ENCODE data around the gene M6PR.

Gene M6PR

DNA sequence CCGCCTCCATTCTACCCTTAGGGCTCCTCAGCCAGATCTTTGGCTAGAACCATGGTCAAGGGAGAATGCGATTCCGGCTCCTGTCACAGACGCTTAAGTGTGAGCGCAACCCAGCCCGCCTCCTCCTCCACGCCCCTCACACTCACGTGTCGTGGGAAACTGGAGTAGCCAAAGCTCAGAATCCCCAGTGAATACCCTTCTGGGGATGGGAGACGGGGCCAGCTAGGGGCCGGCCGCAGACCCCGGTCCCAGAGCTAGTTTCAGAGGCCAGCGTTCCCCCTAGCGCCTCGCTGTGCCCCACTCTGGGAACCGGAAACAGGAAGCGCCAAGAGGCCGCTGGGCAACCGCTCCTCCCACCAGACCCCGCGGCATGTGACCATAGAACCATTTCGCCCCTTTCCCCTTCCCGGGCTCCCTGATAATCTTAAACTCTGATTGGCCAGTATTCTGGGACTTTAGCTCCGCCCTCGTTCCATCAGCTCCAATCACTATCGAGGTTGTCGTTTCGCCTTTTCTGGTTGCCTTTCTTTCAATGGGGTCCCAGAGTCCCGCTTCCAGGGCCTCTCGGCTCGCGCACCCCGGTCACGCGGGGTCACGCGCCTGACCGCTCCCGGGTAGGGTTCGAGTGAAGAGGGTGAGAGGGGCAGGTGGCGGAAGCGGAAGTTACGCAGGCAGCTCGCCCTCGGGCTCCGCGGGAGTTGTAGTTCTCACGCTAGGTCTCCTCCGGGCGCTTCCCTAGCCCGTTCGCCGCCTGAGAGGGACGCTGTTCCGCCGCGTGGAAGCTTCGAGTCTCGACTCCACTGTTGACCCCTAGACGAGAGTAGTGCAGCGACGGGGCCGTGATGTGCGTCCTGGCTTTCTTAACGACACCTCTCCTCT, at the start of gene M6PR:
Gene M6PR (minus strand): TSS at position 304 of the 879 bp plus-strand sequence. CDS start 3,241 bp downstream, outside the sequence.
- peak; percentile 98 for DNase-seq

DNA sequence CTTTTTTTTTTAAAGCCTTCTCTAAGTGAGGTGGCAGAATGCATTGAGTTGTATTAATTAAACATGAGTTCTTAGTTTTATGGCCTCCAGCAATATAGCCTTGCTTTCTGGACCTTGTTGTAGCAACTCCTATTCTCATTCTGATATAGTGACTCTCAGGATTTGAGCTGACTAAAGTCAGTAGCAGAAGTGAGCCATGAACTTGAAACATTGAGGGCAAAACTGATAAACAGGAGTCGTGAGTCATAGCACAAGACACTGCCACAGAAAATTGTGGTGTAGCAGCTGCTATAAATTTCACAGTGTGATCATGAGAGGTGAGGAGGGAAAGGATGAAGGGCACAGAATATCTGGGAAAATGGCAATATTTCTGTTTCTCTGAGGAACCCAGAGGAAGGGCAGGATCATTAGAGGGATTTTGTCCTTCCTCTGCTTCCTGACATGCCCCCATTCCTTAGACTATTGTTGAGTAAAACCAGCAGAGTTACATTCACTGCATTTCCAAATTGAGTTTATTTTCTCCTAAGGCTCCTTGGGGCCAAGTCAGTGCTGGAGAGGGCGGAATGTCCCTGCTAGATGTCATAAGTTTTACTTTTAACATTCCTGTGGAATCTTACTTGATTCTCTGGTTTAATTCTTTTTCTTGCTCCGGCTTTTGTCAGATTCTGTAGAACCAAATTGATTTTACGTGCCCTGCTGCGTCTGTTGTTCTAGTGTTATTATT, 47.4 kb upstream of the M6PR start:
- no peak for DNase-seq

DNA sequence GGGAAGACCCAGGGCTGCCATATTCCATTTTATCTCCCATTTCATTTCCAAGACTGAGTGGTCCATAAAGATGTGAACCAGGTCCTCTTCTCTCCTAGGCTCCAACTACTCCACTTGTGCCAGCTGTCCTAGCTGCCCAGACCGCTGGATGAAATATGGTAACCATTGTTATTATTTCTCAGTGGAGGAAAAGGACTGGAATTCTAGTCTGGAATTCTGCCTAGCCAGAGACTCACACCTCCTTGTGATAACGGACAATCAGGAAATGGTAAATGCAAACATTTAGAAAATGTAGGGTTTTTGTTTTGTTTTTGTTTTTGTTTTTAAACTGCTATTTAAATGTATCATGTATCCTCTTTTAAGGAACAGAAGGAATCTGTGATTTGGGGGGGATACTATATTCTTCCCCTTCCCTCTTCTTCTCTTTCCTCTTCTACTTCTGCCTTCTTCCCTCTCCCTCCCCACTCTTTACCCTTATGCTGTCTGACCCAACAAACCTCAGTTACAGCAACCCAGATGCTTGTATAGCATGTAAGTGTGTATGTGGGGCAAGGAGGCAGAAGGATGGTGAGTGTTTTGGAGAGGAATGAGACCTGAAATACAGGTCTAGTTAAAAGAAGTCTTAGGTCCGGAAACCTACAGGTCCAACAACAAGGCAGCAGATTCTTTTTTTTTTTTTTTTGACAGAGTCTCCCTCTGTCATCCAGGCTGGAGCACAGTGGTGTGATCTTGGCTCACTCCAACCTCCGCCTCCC, 45.8 kb upstream of the M6PR start:
- DNase-seq = no peak

DNA sequence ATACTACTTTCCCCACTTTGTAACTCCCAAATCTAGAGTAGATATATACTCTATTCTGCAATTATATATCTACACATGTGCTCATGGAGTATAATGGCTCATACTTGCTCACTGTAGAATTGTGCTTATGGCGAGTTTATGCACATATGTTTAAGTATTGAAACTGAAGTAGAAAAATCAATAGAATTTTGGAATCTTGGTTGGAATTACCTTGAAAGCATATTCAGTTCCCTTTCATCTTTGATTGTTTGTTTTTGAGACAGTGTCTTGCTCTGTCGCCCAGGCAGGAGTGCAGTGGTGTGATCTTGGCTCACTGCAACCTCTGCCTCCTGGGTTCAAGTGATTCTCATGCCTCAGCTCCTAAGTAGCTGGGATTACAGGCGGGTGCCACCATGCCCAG, 44.4 kb upstream of the M6PR start:
- DNase-seq = no peak

DNA sequence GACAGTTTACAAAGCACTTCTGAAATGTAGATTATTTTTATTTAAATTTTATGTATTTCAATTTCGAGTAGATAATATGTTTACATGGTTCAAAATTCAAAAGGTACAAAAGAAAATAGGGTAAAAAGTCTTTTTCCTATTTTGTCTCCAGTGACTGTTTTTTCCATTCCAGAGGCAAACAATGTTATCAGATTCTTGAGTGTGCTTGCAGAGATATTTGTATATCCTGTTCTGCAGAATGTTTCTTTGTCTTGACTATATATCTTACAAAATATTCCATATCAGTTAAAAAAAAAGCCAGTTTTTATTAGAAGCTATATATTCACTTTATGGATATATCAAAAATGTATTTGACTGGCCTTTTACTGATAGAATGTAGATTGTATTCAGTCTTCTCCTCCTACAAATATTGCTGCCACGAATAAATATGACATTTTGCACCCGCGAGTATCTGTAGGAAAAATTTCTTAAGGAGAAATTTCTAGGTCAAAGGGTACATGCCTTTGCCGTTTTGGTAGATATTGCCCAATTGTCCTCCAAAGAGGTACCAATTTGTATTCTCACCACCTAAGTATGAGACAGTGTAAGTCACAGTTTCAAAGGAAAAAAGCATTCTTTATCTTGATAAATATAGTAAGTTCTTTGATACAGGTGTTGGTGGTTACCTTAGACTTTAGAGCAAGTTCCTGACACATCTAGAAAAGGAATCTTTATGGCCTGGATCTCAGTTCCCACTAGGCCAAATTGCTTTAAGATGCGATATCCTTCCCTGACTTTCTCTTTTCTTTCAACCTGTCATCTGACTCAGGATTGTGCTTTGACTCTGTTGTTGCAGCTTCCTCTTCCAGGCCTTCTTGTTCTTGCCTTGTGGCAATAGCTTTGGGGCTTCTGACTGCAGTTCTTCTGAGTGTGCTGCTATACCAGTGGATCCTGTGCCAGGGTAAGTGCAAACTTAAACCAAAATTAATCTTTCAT, 42.2 kb upstream of the M6PR start:
- no peak for DNase-seq

DNA sequence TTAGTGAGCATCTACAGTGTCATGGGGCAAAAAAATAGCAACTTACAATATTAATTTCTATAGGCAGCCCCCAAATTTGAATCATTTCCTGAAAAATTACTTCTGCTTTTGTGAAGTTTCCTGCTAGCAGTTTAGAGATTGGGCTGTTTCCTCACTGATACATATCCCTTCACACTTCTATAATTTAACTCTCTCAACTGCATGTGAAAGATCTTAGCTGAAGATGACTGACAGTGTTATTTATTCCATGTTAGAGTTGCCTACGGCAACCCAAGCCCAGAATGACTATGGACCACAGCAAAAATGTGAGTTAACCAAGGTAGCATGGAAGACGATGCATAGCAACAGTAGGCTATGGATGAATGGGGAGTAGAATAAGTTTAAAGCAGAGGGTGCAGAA, 40.0 kb upstream of the M6PR start, which contains the start of gene KLRG1:
Gene KLRG1 (plus strand): TSS at position 134 of the 400 bp plus-strand sequence. CDS start 90 bp downstream, at position 224.
- no peak for DNase-seq

DNA sequence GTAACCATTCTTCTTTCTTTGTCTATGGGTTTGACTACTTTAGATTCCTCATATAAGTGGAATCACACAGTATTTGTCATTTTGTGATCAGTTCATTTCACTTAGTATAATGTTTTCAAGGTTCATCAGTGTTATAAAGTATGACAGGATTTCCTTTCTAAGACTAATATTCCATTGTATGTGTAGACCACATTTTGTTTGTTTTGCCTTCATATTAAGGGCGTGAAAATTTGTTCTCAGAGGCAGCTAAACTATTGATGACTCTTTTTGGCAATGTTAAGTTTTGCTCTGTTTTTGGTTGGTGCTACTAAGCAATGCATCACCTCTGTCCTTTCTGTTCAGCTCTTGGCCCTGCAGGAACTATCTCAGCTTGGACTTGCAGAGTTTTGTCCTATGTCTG, 38.2 kb upstream of the M6PR start:
- no peak for DNase-seq

DNA sequence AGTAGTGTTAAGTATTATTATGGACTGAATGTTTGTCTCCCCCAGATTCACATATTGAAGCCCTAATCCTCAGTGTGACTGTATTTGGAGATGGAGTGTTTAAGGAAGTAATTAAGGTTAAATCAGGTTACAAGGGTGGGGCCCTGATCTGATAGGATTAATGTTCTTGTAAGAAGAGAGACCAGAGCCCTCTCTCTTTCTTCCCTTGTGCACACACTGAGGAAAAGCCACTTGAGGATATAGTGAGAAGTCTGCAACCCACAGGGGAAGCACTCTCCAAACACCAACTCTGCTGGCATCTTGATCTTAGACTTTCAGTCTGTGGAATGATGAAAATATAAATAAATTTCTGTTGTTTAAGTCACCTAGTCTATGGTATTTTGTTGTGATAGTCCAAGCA, 37.7 kb upstream of the M6PR start:
- no peak for DNase-seq

DNA sequence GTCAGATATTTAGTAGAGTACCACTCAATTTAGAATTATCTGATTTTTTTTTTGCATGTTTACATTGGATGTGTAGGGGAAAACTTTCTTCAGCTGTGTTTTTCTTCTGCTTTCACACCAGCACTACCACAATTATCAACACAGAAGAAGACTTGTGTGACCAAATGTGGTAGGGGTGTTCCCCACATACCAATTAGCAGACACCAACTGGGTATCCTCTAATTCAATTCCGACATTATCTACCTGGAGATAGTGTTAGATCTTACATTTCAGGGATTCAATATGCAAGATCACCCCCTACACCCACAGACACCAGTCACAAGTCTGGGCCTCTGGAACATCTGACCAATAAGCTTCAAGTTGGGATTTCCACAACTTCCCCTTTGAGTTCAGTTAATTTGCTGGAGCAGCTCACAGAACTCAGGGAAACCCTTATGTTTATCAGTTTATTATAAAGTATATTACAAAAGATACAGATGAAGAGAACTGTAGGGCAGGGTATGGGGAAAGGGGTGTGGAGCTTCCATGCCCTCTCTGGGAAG, 35.8 kb upstream of the M6PR start:
- DNase-seq = no peak

DNA sequence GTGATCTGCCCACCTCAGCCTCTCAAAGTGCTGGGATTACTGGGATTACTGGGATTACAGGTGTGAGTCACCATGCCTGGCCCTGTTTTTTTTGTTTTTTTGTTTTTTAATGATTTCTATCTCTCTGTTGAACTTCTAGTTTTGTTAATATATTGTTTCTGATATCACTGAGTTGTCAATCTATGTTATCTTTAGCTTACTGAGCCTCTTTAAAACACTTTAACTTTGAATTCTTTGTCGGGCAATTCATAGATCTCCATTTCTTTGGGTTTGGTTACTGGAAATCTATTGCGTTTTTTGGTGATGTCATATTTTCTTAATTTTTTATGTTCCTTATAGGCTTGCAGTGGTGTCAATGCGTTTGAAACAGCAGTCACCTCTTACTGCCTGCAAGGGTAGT, 30.7 kb upstream of the M6PR start:
- no peak for DNase-seq

DNA sequence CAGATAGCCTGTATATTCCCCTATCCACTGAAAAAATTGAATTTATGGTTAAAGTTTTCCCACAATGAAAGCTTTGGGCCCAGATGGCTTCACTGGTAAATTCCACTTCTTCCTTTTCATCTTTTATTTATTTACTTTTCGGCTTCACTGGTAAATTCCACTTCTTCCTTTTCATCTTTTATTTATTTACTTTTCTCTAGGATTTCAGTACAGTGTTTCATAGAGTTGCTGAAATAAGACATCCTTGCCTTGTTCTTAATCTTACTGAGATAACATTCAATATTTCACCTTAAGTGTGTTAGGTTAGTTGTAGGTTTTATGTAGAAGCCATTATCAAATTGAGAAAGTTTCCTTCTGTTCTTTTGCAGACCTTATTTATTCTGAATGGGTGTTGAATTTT, 21.0 kb upstream of the M6PR start:
- DNase-seq = no peak

DNA sequence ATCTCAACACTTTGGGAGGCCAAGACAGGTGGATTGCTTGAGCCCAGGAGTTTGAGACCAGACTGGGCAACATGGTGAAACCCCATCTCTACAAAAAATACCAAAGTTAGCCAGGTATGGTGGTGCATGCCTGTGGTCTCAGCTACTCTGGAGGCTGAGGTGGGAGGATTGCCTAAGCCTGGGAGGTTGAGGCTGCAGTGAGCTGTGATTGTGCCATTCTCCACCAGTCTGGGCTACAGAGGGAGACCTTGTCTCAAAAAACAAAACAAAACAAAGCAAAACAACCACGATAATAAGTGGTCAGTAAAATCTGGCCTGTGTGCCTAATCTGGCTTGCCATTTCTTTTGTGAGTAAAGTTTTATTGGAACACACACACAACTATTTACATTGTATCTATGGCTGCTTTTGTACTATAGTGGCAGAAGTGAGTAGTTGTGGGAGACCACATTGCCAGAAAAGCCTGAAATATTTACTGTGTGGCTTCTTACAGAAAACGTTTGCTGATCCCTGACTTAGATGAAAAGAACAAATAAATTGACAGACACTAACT, 20.5 kb upstream of the M6PR start:
- DNase-seq = no peak

DNA sequence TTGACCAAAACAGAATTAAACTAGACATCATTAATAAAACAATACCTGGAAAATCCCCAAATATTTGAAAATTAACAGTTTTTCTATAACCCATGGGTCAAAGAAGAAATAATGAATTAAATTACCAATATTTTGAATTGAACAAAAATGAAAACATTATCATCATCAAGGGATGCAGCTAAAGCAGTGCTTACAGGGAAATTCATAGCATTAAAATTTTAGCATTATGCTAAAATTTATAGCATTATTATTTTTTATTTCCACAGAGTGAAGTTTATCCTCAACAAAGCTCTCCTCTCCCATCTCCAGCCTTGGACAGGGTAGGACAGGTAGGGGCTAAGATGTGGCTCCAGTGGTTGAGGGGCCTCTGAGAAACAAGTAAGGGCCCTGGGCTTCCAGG, 19.3 kb upstream of the M6PR start:
- DNase-seq = no peak

DNA sequence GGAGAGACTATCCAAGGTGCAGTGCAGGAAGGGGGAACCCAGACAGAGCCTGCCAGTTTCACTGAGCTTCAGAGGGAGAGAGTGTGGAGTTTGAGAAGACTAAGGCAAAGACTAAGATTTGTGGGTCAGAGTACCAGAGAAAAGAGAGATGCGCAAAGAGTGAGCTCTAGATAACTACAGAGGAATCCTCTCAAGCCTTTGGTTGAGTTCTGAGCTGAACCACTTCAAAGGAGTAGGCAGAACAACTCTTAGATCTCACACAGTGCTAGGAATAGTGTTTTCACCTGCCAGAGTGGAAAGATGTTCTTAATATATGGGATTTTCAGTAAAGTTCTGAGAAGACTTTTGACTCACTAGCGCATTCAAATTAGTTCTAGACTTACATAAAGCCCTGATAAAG, 10.7 kb upstream of the M6PR start:
- no peak for DNase-seq

DNA sequence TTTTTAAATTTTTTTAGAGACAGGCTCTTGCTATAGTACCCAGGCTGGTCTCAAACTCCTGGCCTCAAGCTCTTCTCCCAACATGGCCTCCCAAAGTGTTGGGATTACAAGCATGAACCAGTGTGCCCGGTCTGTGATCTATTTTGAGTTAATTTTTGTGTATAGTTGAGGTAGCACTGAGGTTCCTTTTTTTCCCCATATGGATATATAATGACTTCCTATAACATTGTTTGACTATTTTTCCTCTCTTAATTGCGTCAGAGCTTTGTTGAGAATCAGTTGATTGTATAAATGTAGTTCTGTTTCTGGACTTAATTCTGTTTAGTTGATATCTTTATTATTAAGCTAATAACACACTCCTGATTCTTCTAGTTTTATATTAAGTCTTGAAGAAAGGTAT, 8.6 kb upstream of the M6PR start:
- DNase-seq = no peak

DNA sequence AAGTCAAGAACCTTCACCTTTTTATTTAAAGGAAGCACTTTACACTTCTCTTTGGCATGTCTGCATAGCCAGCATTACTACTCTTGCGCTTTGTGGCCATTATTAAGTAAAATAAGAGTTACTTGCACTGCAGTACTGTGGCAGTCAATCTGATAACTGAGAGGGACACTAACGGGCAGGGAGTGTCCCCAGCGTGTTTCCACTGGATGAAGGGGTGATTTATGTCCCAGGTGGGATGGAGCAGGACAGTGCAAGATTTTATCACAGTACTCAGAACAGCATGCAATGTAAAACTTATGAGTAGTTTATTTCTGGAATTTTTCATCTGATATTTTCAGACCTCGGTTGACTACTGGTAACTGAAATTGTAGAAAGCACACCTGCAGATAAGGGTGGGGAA, 8.1 kb upstream of the M6PR start:
- DNase-seq = no peak

DNA sequence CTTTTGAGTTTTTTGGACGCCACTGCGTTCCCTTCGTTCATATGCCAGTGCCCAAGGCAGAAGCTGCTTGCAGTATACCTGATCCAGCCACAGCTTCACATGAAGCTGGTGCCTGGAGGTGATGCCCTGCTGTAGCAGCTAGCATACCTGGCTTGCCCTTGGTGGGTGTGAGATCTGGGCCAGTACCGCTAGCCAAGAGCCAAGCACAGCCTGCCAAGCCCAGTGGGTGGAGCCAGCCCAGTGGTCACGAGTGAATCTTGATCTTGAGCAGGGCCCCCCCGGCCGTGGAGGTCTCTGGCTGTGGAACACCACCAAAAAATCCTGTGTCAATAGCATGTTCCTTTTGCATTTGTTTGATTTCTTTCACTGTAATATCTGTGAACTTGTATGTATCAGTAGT, 7.3 kb upstream of the M6PR start:
- DNase-seq = no peak

DNA sequence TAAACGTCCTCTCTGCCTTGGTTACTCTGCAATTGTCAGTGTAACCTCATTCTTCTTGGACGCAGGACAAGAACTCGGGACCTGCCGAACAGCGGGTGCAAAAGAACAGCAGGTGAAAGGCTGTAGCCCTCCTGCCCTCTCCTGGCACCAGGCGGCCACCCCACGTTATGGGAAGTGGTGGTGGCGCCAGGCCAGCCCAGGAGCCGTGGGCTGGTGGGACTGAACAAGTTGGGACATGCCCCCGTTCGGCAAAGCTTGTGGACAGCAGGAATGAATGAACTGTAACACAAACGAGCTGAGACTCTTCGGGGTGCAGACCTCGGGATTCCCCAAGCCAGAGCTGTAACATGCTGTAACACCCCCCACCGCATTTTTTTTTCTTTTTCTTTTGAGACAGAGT, 6.6 kb upstream of the M6PR start:
- DNase-seq = no peak

DNA sequence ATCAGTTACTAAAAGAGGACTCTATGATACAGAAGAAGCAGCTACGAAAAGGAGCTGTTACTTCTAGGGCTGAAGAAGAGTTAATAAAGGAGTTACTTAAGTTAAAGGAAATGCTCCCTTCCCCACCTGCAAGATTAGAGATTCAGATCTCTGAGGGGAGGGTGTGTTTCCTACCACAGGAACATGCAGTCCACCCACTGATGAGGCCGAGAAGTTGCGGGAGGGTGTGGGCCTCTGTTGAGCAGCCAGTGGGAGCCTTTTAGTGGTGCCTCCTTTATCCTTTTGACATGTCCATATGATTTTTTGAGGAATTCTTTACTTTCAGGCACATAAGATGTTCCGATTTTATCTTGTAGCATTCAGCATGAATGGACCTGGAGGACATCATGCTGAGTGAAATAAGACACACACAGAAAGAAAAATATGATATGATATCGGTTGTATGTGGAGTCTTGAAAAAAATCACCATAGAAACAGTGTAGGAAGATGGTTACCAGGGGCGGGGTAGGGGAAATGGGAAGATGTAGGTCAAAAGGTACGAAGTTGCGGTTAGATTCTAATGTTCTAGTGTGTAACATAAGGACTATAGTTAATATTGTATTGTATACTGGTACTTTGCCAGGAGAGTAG, 4.4 kb upstream of the M6PR start:
- no peak for DNase-seq

DNA sequence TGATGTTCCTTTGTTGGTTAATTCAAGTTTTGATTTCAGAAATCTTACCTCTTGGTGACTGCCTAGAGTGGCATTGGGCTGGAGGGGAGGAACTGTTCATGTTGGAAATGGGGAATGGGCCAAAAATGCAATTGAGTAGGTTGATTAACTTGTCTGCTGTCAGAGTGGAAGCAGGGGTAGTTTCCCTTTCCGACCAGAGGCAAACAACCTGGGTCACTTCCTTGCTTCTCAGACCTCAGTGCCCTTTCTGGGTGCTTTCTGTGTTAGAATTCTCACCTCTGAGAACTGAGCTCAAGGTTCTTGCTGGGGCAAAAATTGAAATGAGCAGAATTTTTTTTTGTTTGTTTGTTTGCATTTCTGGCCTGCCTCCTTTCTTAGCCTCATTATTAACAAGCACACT, 2.3 kb upstream of the M6PR start:
- no peak for DNase-seq

Measured in NCI-H1694 treated with DMSO at 0.1 percent for 48 hours (cell line).